ENCODE results near the gene RFK. TPM values are rescaled to one million over a fixed set of nuclear protein-coding genes. Genes with fewer than 3 reads are reported as not detected.
A peak's percentile ranks its signal among the peaks of the same experiment; 100 is the strongest.

Gene RFK
- total and polyA plus RNA-seq, 3 experiments from 2014 or later: 12.7 to 32.3 (median 13.8) TPM

- H3K36me3 Mint-ChIP-seq: no peaks in the 10 kb centered on the region
- Histone ChIP-seq H3K27me3 (ENCODE audit: insufficient read depth, low read length, poor library complexity, severe bottlenecking) (no peaks in the 10 kb centered on the region), H3K9me3 (ENCODE audit: low read length) (no peaks in the 10 kb centered on the region), H3K27ac (ENCODE audit: low read depth, low read length) (no peak overlapping the region), H3K4me1 (ENCODE audit: insufficient read depth, low read length) (no peaks in the 10 kb centered on the region), H3K36me3 (ENCODE audit: insufficient read depth, low read length) (no peaks in the 10 kb centered on the region), H3K4me3 (ENCODE audit: low read length) (no peak overlapping the region)
- no peak overlapping the region for H3K27ac Mint-ChIP-seq
- DNase-seq: no peak
- ChIA-PET CTCF (interaction anchor here (1.0 kb wide), 1 partner anchor 8 kb away, joined by 3 read pairs; no protein-coding TSS in a partner anchor), POLR2A (no interaction called here)
- no peaks in the 10 kb centered on the region for H3K9me3 Mint-ChIP-seq
- H3K27me3 Mint-ChIP-seq: peaks cover 0 to 6% of the 10 kb centered on the region in 2 donors
- no peaks in the 10 kb centered on the region for H3K4me1 Mint-ChIP-seq
- no peak overlapping the region for H3K4me3 Mint-ChIP-seq
Measured at GRCh38 chr9:76353280-76353679, 40.9 kb downstream of the RFK start.

GRCh38 chr9:76352026-76352620 is 42.1 kb downstream of the RFK start:
- H3K36me3 Mint-ChIP-seq: no peaks in the 10 kb centered on the region
- H3K4me3 Mint-ChIP-seq: no peak overlapping the region
- no peaks in the 10 kb centered on the region for H3K27me3 ChIP-seq (ENCODE audit: insufficient read depth, low read length, poor library complexity, severe bottlenecking)
- H3K27me3 Mint-ChIP-seq: peaks cover 0 to 6% of the 10 kb centered on the region in 2 donors
- H3K9me3 ChIP-seq (ENCODE audit: low read length): no peaks in the 10 kb centered on the region
- ChIA-PET CTCF (interaction anchor here (1.0 kb wide), 1 partner anchor 10 kb away, joined by 3 read pairs; no protein-coding TSS in a partner anchor), POLR2A (no interaction called here)
- no peak overlapping the region for H3K27ac Mint-ChIP-seq
- H3K9me3 Mint-ChIP-seq: no peaks in the 10 kb centered on the region
- no peak overlapping the region for H3K27ac ChIP-seq (ENCODE audit: low read depth, low read length)
- H3K36me3 ChIP-seq (ENCODE audit: insufficient read depth, low read length): no peaks in the 10 kb centered on the region
- H3K4me1 Mint-ChIP-seq: no peaks in the 10 kb centered on the region
- H3K4me1 ChIP-seq (ENCODE audit: insufficient read depth, low read length): no peaks in the 10 kb centered on the region
- H3K4me3 ChIP-seq (ENCODE audit: low read length): no peak overlapping the region
- DNase-seq: no peak

GRCh38 chr9:76351006-76351405 is 43.2 kb downstream of the RFK start:
- CTCF ChIA-PET: no interaction called here
- peaks cover 3 to 5% of the 10 kb centered on the region in 2 donors for H3K27me3 Mint-ChIP-seq
- Histone ChIP-seq H3K9me3 (ENCODE audit: low read length) (no peaks in the 10 kb centered on the region), H3K4me1 (ENCODE audit: insufficient read depth, low read length) (no peaks in the 10 kb centered on the region), H3K27ac (ENCODE audit: low read depth, low read length) (no peak overlapping the region), H3K4me3 (ENCODE audit: low read length) (no peak overlapping the region), H3K36me3 (ENCODE audit: insufficient read depth, low read length) (no peaks in the 10 kb centered on the region), H3K27me3 (ENCODE audit: insufficient read depth, low read length, poor library complexity, severe bottlenecking) (no peaks in the 10 kb centered on the region)
- no peak overlapping the region for H3K27ac Mint-ChIP-seq
- no peaks in the 10 kb centered on the region for H3K36me3 Mint-ChIP-seq
- no peak overlapping the region for H3K4me3 Mint-ChIP-seq
- H3K9me3 Mint-ChIP-seq: no peaks in the 10 kb centered on the region
- POLR2A ChIA-PET: no interaction called here
- no peak for DNase-seq
- H3K4me1 Mint-ChIP-seq: no peaks in the 10 kb centered on the region

- Mint-ChIP-seq H3K27ac (peak overlapping the region in 1 of 8 donors; percentile 83), H3K27me3 (peaks cover 5 to 6% of the 10 kb centered on the region in 2 donors), H3K4me3 (no peak overlapping the region), H3K9me3 (no peaks in the 10 kb centered on the region), H3K4me1 (no peaks in the 10 kb centered on the region), H3K36me3 (no peaks in the 10 kb centered on the region)
- Histone ChIP-seq H3K4me3 (ENCODE audit: low read length) (no peak overlapping the region), H3K27me3 (ENCODE audit: insufficient read depth, low read length, poor library complexity, severe bottlenecking) (no peaks in the 10 kb centered on the region), H3K4me1 (ENCODE audit: insufficient read depth, low read length) (no peaks in the 10 kb centered on the region), H3K27ac (ENCODE audit: low read depth, low read length) (no peak overlapping the region), H3K9me3 (ENCODE audit: low read length) (no peaks in the 10 kb centered on the region), H3K36me3 (ENCODE audit: insufficient read depth, low read length) (no peaks in the 10 kb centered on the region)
- CTCF ChIA-PET: no interaction called here
- no peak for DNase-seq
- POLR2A ChIA-PET: no interaction called here
Measured at GRCh38 chr9:76349865-76350264, 44.4 kb downstream of the RFK start.

- Histone ChIP-seq H3K27me3 (ENCODE audit: insufficient read depth, low read length, poor library complexity, severe bottlenecking) (no peaks in the 10 kb centered on the region), H3K9me3 (ENCODE audit: low read length) (no peaks in the 10 kb centered on the region), H3K27ac (ENCODE audit: low read depth, low read length) (no peak overlapping the region), H3K4me1 (ENCODE audit: insufficient read depth, low read length) (no peaks in the 10 kb centered on the region), H3K36me3 (ENCODE audit: insufficient read depth, low read length) (no peaks in the 10 kb centered on the region), H3K4me3 (ENCODE audit: low read length) (no peak overlapping the region)
- POLR2A ChIA-PET: no interaction called here
- Mint-ChIP-seq H3K9me3 (peaks cover 0 to 5% (median 3%) of the 10 kb centered on the region in 5 donors), H3K27ac (peak overlapping the region in 1 of 8 donors; percentile 9), H3K4me3 (no peak overlapping the region), H3K4me1 (no peaks in the 10 kb centered on the region), H3K27me3 (peaks cover 11 to 20% of the 10 kb centered on the region in 2 donors), H3K36me3 (no peaks in the 10 kb centered on the region)
- DNase-seq: no peak
- CTCF ChIA-PET: no interaction called here
Measured at GRCh38 chr9:76342858-76343257, 51.4 kb downstream of the RFK start.

GRCh38 chr9:76342201-76342600 is 52.0 kb downstream of the RFK start:
- no peak overlapping the region for H3K27ac Mint-ChIP-seq
- no peaks in the 10 kb centered on the region for H3K36me3 Mint-ChIP-seq

GRCh38 chr9:76341616-76342015 is 52.6 kb downstream of the RFK start:
- Histone ChIP-seq H3K27ac (ENCODE audit: low read depth, low read length) (no peak overlapping the region), H3K4me1 (ENCODE audit: insufficient read depth, low read length) (no peaks in the 10 kb centered on the region), H3K36me3 (ENCODE audit: insufficient read depth, low read length) (no peaks in the 10 kb centered on the region), H3K27me3 (ENCODE audit: insufficient read depth, low read length, poor library complexity, severe bottlenecking) (no peaks in the 10 kb centered on the region), H3K9me3 (ENCODE audit: low read length) (no peaks in the 10 kb centered on the region), H3K4me3 (ENCODE audit: low read length) (no peak overlapping the region)
- H3K4me1 Mint-ChIP-seq: no peaks in the 10 kb centered on the region
- no peak overlapping the region for H3K27ac Mint-ChIP-seq
- no peak overlapping the region for H3K4me3 Mint-ChIP-seq
- H3K9me3 Mint-ChIP-seq: peaks cover 0 to 5% (median 3%) of the 10 kb centered on the region in 5 donors
- no peaks in the 10 kb centered on the region for H3K36me3 Mint-ChIP-seq
- peaks cover 11 to 20% of the 10 kb centered on the region in 2 donors for H3K27me3 Mint-ChIP-seq
- ChIA-PET POLR2A (no interaction called here), CTCF (no interaction called here)
- no peak for DNase-seq

More at GRCh38 chr9:76342201-76342600, 52.0 kb downstream of the RFK start:
- ChIA-PET POLR2A (no interaction called here), CTCF (no interaction called here)
- Mint-ChIP-seq H3K27me3 (peaks cover 11 to 20% of the 10 kb centered on the region in 2 donors), H3K4me1 (no peaks in the 10 kb centered on the region), H3K4me3 (no peak overlapping the region), H3K9me3 (peaks cover 0 to 5% (median 3%) of the 10 kb centered on the region in 5 donors)
- Histone ChIP-seq H3K27ac (ENCODE audit: low read depth, low read length) (no peak overlapping the region), H3K4me3 (ENCODE audit: low read length) (no peak overlapping the region), H3K27me3 (ENCODE audit: insufficient read depth, low read length, poor library complexity, severe bottlenecking) (no peaks in the 10 kb centered on the region), H3K9me3 (ENCODE audit: low read length) (no peaks in the 10 kb centered on the region), H3K4me1 (ENCODE audit: insufficient read depth, low read length) (no peaks in the 10 kb centered on the region), H3K36me3 (ENCODE audit: insufficient read depth, low read length) (no peaks in the 10 kb centered on the region)
- DNase-seq: no peak

GRCh38 chr9:76338418-76338817 is 55.8 kb downstream of the RFK start:
- POLR2A ChIA-PET: no interaction called here
- H3K27me3 Mint-ChIP-seq: peaks cover 4 to 16% of the 10 kb centered on the region in 2 donors

More at GRCh38 chr9:76338418-76338817, 55.8 kb downstream of the RFK start:
- Histone ChIP-seq H3K27me3 (ENCODE audit: insufficient read depth, low read length, poor library complexity, severe bottlenecking) (no peaks in the 10 kb centered on the region), H3K9me3 (ENCODE audit: low read length) (no peaks in the 10 kb centered on the region), H3K4me1 (ENCODE audit: insufficient read depth, low read length) (no peaks in the 10 kb centered on the region), H3K27ac (ENCODE audit: low read depth, low read length) (no peak overlapping the region), H3K36me3 (ENCODE audit: insufficient read depth, low read length) (no peaks in the 10 kb centered on the region), H3K4me3 (ENCODE audit: low read length) (no peak overlapping the region)
- peaks cover 0 to under 1% (median under 1%) of the 10 kb centered on the region in 5 donors for H3K9me3 Mint-ChIP-seq
- H3K27ac Mint-ChIP-seq: no peak overlapping the region
- DNase-seq: no peak
- no peaks in the 10 kb centered on the region for H3K36me3 Mint-ChIP-seq
- no peak overlapping the region for H3K4me3 Mint-ChIP-seq
- CTCF ChIA-PET: no interaction called here
- no peaks in the 10 kb centered on the region for H3K4me1 Mint-ChIP-seq

All from CD8-positive, alpha-beta memory T cell (primary cell).